Peyer's patch (tissue), 4 donors: ENCODE measurements around the gene NAA10.

Source experiments
- CTCF ChIP-seq, 6 experiments: fragments of 450-650 bp in 4 of 6; fragments of 200-600 bp in 2 of 6; sonication (generic) in 1 of 6; IDR thresholded peaks; one replicate each; pipeline ENCODE4 v1.5.1; 2017 to 2019; ENCODE audit warnings: antibody characterized with exemption in 6 of 6, mild to moderate bottlenecking in 3 of 6, moderate library complexity in 1 of 6
- POLR2A ChIP-seq, 2 donors: fragments of 450-650 bp; IDR thresholded peaks; one replicate each; pipeline ENCODE4 v1.5.1; 2017; ENCODE audit warnings: antibody characterized with exemption in 2 of 2, mild to moderate bottlenecking in 2 of 2, moderate library complexity in 2 of 2

- TF ChIP-seq CTCF (IDR thresholded peaks at IDR 0.05) (peak; percentile 88 to 99 (median 92)), POLR2A (IDR thresholded peaks at IDR 0.05) (no peak)
Observed at GRCh38 chrX:153953342-153953830, 18.5 kb upstream of the NAA10 start.
